M059J (cell line): ENCODE measurements around the gene CFAP74. TPM values are rescaled to one million over a fixed set of nuclear protein-coding genes. Genes with fewer than 3 reads are reported as not detected.

Experiments used
- DNase-seq: peaks from one replicate; pipeline ENCODE4 v3.0.0-alpha.2; 2012; ENCODE audit warnings: low read depth
- total RNA-seq: library from RNA; depleted of rRNA; stranded (reverse); fragments of >200 nt; shearing (Covaris generic); gene quantifications from 2 replicates; pipeline ENCODE4 v1.2.3, GENCODE V29; 2014

Gene CFAP74
- total RNA-seq, 1 experiment from 2014 or later: not detected

DNA sequence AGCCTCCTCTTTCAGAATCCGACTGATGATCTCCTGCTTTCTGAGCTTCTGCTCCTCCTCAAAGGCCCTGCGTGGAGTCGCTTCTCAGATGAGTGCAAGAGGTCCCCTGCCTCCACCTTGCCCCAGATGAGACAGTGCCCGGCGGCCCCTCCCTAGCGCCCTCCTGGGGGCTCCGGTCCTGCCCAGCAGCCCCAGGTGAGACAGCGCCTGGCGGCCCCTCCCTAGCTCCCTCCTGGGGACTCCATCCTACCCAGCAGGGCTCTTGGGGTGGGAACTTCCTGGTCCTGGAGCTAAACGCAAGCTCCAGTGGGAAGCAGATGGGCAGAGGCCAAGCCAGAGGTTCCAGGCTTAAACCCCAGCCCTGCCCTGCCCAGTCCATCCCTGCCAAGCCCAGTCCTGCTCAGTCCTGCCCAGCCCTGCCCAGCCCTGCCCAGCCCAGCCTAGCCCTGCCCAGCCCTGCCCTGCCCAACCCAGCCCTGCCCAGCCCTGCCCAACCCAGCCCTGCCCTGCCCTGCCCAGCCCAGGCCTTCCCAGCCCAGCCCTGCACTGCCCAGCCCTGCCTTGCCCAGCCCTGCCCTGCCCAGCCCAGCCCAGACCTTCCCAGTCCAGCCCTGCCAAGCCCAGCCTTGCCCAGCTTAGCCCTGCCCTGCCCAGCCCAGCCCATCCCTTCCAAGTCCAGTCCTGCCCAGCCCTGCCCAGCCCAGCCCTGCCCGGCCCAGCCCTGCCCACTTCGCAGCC, 34.6 kb downstream of the CFAP74 start:
- peak; percentile 23 for DNase-seq

DNA sequence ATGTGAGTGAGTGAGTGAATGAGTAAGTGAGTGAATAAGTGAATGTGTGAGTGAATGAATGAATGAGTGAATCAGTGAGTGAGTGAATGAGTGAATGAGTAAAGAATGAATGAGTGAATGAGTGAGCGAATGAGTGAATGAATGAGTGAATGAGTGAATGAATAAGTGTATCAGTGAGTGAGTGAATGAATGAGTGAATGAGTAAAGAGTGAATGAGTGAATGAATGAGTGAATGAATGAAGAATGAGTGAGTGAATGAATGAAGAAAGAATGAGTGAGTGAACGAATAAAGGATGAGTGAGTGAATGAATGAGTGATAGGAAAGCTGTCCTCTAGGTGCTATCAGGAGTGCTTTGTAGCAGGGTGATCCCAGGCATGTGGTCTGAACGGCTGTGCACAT, 35.7 kb downstream of the CFAP74 start:
- no peak for DNase-seq

DNA sequence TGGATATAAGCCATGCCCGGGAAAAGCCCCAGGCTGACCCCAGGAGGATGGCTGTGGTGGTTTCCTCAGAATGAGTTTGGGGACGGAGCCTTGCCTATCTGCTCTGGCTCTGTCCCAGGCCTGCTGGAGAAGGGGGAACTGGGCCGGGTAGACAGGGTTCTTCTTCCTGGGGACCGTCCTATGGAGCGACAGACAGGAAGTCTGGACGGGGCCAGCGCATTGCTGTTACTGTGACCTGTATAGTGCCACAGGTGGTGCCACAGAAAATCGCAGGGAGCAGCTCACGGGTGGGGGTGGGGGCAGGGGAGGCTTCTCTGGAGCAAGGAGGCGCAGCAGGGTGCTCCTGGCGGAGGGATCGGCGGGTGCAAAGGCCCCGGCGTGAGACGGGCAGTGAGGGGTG, 36.4 kb downstream of the CFAP74 start:
- no peak for DNase-seq

DNA sequence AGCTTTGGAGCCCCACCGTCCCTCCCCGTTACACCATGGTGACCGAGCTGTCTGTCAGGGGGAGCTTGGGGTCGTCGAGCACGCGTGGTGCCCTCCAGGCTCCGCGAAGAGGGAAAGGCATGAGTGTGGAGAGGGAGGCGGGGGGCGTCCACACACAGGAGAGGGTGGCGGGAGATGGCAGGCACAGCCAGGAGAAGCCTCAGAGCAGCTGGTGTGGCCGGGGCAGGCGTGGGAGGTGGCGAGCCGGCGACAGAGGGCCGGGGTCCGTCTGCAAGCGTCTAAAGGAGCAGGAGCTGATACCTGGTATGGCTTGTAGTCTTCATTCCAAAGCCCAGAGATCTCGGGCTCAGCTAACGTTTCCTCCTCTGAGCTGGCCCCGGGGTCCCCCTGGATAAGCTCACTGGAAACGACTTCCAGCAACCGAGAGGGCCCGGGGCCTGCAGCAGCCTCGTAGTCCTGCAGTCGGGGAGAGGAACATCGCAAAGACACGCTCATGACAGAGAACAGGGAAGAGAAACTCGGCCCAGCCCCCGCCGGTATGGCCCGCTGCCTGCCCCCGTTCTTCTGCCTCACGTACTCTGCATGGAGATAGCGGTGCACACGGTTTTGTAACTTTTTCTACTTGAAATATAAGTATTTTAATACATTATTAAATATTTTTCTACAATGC, 37.4 kb downstream of the CFAP74 start:
- DNase-seq: no peak

DNA sequence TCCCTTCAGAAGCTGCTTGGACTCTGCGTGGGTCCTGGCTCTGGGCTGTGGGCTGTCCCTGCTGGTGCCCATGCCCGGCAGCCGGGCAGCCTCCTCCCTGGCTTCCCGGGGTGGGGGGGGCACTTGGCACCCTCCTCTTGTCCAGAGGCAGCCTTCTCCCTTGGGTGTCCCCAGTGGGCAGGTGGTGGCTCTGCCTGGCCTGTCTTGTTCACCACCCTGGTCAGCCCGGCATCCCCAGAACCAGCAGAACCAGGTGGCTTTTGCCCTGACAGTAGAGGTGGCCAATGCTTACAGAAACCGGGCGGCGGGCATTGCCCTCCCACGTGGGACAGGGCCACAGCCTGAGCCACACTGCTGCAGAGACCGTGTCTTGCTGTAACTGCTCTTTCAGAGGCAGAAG, 38.0 kb downstream of the CFAP74 start:
- no peak for DNase-seq

DNA sequence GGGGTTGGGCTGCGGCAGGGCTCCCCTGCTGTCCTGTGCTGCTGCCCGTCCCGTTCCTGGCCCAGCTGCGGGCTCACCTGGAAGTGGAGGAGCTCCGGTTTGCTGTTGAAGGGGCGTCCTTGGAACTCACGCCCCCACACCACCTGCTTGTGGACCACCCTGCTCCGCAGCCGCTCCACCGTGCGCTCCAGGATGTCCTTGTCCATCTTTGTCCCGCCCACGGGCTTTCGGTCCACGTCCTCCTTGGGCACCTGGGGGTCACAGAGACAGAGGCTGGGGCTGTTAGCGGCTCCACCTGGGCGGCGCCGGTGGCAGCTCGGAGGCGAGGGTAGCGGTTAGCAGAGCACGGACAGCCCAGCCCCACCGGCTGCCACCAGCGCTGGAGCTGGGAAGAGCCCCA, 38.8 kb downstream of the CFAP74 start:
- no peak for DNase-seq

DNA sequence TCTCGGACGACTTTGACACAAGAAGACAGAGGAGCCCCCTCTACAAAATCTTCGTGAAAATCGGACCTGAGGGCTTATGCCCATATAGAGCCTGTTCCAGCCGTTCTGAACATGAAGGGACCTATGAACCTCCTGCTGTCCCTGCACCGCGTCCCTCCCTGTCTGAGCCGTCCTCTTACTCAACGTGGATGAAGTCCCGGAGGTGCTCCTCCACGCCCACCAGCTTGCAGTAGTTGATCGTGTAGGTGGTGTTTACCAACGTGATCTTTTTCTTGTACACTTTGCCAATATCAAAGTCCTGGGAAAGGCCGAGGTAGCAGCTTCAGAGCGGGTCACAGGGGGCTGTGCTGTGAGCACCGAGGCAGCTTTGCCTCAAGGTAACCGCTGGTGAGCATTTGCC, 40.0 kb downstream of the CFAP74 start:
- no peak for DNase-seq

DNA sequence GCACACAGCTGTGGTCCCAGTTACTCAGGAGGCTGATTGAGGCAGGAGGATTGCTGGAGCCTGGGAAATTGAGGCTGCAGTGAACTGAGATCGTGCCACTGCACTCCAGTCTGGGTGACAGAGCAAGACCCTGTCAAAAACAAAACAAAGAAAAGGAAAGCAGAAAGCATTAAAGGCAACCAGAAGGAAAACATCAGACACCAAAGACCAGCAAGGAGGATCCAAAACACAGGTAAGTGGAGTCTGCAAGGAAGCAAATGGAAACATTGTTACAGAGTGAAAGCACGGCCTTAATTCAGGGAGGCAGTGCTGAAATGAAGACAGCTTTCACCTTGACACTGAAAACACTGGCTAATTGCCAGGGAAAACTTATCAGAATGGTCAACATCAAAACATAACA, 40.8 kb downstream of the CFAP74 start:
- no peak for DNase-seq

DNA sequence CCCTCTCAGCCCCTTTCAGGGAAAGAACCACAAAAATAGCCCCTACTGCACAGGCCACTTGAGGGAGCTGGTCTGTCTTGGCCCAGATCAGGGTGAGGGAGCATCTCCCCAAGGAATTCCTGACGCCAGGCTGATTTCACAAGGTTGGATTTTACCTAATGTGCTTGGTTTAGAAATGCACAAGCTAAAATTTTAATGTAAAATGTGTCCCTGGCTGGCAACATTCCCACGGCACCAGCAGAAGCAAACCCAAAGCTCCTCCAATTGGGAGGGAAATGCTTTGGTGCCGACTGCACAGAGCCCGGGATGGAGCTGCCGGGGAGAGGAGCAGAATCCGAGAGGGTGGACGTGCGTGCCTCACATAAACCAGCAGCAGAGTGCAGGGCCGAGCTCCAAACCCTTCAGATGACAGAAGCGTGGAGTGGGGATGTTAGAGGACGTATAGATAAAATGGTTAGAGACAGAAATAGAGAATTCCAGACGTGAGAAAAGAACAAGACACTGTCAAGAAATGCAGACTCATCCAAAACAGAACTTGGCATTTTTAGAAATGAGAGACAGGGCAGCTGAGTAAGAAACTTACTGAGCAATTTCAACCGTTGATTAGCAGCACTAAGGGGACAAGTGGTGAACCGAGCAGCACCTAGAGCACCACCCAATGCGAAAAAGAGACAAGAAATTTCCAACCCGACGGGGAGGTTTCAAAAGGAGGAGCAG, 42.9 kb downstream of the CFAP74 start:
- DNase-seq: no peak

DNA sequence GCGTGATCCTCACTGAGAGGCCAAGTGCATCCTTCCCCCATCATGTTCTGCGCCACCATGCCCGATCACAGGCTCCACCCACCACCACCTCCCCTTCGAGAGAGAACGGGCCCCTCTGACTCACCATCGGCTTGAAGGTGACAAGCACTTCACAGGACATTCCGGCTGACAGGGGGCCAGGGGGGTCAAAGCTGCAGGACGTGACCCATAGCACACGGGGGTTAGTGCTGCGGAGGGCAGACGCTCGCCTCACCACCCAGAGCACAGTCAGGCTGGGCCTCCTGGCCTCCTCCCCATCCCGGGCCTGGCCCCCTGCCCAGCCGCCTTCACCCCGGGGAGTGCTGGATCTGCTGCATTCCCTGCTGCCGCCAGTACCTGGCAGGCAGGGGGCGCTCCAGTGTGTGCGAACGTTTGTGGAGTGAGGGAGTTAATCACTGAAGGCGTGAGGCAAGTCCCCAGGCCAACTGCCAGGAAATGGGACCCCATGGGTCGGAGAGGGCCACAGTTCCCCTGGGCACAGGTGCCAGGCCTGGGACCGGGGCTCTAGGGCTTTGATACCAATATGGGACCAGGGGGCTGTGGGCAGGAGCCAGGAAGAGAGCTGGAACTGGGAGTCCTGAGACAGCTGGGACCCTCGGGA, 43.6 kb downstream of the CFAP74 start:
- DNase-seq: peak; percentile 67

DNA sequence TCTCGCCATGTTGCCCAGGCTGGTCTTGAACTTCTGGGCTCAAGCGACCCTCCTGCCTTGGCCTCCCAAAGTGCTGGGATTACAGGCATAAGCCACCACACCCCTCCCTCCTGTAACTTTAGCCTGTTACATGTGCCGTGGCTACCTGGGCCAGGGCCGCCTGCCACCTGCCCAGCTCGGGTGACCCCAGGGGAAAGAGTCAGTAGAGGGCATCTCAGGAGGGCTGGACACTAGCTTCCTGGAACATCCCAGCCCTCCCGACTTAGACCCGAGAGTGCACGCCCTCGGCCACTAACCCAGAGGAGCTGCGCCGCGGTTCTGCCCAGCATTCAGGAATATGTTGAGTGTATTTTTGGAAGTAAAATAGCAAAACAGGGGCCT, 44.1 kb downstream of the CFAP74 start:
- DNase-seq: no peak

DNA sequence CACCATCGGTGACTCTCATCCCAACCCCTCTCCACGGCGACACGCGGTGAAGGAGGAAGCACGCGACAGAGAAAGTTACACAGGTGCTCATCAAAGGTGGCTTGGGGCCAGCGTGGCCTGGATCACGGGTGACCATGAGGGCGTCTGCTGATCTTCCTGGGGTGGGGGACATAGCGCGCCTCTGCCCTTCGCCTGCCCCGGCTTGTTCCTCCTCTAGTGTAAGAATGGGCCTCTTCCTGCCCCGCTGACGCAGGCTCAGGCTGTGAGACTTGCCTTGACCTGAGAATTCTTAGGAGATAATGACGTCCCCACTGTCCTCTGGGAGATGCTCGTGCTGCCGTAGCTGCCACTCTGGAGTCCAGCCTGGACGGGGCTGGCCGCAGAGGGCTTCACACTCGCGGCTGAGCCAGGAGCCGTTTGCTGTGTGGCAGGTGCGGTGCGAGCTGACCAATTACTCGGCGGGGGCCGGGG, 45.5 kb downstream of the CFAP74 start:
- DNase-seq: no peak

DNA sequence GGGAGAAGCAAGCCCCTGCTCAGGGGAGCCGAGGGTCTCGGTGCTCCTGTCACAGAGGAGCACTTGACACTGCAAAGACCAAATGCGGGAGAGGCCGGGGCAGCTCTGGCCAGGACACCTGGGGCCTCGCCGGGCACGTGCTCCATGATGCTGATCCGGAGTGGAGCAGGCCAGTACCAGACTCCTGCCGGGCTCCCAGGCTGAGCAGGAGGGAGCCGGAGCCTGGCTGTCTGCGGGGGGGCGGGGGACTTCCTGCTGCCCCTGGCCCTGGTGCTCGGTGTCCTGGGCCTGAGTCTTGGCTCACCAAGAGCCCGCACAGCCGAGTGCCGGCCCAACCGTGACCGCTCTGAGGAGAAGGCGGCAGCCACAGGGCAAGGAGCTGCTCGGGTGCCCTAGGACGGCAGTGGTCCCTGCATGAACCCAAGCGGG, 46.0 kb downstream of the CFAP74 start:
- no peak for DNase-seq

DNA sequence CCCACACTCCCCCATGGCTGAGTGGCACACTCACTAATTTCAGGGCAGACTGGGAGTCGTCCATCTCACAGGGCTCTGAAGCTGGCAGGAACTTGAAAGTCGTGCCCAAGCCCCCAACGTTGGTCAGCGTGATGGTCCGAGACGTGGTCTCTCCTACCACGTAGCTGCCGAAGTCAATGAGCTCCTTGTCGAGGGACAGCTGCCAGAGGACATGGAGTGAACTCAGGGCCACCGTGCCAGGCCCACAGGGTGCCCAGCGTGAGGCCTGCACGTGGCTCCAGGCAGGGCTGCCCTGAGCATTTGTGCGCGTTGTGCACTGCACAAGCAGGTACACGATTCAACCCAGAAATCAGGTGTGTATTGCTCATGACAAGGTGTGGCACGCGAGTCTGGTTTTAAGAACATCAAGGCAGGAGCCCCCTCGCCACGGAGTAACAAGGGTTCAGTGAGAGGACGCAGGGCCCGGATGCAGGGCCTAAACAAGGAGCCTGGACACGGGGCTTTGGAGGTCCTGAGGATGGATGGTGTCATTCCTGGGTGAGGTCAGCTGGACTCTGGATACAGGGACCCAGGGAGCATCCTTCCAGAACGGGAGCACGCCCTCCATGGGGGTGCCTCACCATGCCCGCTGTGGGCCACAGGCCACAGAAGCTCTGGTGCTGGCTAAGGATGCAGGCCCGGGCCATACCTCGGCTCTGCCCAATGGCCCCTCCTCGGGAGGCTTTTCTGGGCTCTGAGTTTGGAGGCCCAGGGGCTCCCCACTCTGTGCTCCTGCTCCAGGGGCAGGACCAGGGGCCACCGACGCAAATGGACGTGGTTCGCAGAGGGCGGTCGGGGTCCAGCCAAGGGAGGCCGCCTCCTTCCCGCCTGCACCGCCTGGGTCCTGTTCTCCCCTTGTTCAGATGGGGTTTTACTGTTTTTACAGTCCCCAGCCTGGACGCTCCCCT, 46.7 kb downstream of the CFAP74 start:
- DNase-seq: no peak

DNA sequence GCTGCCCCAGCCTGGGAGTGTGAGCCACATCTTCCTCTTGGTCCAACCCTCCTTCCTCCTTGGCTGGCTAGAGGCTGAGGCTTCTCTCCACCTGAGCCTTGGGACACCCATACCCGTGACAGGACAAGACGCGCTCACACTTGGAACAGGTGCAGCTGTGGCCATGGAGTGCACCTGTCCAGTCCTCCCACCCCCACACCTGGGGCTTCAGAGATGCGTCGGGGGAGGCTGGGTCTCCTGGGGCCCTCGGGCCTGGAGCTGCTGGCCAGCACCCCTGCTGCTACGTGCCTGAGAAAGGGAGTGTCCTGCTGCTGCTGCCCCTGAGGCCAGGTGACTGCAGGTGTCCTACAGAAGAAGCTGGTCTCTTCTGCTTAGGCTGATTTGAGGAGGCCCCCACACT, 47.5 kb downstream of the CFAP74 start:
- DNase-seq: no peak

DNA sequence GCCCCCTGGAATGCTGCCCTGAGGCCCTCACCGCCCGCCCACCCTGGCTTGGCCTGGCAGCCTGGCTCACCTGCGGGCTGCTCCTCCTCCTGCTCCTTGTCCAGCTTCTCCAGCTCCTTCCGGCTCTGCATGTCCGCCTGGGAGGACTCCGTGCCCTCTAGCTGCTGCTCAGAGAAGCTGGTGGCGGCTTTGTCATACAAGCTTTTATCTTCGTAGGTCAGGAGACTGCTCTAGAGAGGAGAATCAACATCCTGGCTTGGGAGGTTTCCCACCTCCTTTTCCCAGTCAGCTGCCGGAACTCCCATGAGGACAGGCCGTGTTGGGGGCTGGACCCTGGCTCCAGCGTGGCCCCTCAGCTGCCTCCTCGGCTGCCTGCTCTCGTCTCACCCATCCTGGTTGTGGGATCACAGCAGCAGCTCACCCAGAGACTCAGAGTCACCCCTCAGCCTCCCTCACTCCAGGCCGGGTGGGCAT, 47.9 kb downstream of the CFAP74 start:
- DNase-seq: no peak

DNA sequence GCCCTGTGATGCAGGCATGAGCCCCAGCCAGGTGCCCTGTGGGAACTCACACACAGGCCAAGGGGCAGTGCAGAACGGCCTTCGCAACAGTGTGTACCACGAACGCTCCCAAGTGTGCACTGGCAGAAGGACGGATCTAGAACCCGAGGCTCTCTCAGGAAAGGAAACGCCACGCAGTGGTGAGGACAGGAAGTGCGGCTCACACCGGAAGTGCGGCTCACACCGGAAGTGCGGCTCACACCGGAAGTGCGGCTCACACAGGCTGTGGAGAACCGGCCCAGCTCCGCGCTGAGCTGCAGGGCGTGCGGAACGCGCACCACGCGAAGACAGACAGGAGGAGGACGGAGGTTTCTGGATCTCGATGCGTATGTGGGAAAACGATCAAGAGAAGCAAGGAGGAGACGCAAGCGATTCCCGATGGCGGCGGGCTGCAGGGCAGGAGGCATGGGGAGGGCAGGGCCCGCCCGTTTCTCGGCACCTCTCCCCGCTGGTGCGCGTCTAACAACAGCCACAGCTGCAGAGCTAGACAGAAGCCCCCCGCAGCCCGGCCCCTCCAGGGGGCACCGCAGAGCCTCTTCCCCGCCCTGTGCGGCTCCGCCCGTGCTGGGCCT, 48.6 kb downstream of the CFAP74 start:
- no peak for DNase-seq

DNA sequence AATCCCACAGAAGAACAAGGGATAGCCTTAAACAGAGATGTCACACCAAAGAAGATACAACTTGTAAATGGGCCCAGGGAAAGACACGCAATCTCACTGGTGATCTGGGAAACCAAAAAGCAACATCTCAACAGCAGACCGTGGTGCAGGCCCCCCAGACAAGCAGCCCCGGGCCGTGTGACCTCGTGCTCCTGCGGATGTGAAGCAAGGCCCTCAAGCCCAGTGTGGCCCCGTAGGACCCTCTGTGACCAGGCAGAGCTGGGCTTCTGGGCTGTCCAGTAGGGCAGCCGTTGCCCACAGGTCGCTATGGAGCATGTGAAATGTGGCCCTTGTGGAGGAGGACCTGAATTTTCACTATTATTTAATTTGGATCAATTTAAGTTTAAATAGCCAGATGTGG, 49.6 kb downstream of the CFAP74 start:
- DNase-seq: no peak

DNA sequence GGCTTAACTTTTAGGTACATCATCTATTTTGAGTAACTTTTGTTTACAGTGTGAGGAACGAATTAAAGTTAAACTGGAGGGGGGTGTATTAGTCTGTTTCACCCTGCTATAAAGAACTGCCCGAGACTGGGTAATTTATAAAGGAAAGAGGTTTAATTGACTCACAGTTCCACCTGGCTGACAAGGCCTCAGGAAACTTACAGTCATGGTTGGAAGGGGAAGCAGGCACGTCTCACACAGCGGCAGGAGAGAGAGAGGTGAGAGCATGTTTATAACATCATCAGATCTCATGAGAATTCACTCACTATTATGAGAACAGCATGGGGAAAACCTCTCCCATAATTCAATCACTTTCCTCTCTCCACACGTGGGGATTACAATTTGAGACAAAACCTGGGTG, 52.6 kb downstream of the CFAP74 start:
- no peak for DNase-seq

DNA sequence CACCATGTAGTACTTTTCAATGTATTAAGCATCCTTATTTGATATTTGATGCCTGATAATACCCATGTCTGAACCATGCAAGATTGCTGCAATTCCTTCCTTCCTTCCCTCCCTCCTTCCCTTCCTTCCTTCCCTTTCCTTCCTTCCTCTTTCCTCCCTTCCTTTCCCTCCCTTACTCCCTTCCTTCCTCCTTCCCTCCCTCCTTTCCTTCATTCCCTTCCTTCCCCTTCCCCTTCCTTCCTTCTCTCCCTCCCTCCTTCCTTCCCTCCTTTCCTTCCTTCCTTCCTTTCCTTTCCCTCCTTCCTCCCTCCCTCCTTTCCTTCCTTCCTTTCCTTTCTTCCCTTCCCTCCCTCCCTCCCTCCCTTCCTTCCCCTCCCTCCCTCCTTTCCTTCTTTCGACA, 54.8 kb downstream of the CFAP74 start:
- DNase-seq: no peak

DNA sequence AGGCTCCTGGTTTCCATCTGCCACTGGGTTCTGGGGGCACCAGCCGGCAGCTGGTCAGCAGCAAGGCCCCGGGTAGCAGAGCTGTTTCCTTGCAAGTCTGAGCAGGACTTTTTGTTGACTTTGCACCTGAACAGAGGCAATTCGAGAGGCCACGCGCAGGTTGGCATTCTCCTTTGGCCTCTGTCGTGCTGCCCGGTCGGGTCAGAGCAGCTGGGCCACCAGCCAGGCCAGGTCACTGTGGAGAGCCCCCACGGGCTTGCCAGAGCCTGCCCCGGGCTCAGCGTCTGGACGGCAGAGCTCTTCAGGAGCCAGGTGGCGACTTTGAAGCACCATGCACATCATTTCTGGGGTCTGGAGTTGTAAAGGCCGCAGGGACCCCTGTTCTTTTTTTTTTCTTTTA, 56.1 kb downstream of the CFAP74 start:
- no peak for DNase-seq
